ENCODE measurements around the gene RGR.
"Not testable (repeated sequence)": the region's sequence is repeated elsewhere in the genome, so short reads cannot be mapped to it uniquely, and the experiment has no call there.

Gene RGR

DNA sequence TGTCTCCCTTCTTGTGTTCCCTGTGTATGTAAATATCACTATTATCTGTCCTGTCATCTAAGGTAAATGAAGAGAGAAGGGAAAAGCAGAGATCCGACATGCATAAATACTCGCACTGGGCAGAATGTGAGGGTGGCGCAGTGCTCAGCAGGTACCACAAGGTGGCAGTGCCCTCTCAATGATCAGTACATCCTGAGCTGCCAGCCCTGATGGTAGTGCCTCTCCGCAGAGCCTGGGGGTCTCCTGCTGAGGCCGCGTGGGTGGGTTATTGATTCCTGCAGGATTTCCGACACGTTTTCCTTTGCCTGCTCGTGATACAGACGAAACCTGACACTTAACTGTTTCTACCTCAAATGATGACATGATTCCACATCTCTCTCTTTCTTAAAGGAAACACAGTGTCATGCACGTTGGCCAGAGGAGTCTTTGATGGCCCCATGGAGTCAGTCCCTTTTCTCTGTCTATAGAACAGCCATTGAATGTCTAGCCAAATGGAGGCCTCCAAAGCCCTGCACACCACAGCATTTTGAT, 19.8 kb downstream of the RGR start:
- H3K4me1 ChIP-seq (ENCODE audit: control insufficient read depth, insufficient read depth, low read length): no peaks in the 10 kb centered on the region
- H3K9ac ChIP-seq (ENCODE audit: low read length): no peak overlapping the region
- peaks cover 7% of the 10 kb centered on the region for H3K27me3 ChIP-seq (ENCODE audit: control insufficient read depth, insufficient read depth, low read length)
- H3K4me3 ChIP-seq (ENCODE audit: low read length): no peak overlapping the region
- no peaks in the 10 kb centered on the region for H3K36me3 ChIP-seq (ENCODE audit: control insufficient read depth, insufficient read depth, low read length)
- no peaks in the 10 kb centered on the region for H3K9me3 ChIP-seq (ENCODE audit: control insufficient read depth, low read length)

DNA sequence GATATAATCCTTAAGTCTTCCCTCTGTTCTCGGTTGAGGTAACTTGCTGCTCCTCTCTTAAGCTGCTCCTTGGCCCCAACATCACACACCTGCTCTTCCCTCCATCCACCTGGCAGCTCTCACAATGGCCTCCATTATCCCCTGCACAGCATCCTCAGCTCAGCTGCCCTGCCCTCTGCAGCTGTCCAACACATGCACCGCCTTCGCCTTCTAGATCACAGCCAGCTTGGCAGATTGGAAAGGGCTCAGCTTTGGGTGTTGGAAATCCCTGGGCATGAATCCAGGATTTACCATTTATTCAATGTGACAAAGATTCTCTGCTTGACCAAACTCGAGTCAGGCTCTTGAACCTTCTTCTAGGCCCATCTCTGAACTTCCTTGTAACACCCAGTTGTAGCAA, 20.6 kb downstream of the RGR start:
- peaks cover 7% of the 10 kb centered on the region for H3K27me3 ChIP-seq (ENCODE audit: control insufficient read depth, insufficient read depth, low read length)

DNA sequence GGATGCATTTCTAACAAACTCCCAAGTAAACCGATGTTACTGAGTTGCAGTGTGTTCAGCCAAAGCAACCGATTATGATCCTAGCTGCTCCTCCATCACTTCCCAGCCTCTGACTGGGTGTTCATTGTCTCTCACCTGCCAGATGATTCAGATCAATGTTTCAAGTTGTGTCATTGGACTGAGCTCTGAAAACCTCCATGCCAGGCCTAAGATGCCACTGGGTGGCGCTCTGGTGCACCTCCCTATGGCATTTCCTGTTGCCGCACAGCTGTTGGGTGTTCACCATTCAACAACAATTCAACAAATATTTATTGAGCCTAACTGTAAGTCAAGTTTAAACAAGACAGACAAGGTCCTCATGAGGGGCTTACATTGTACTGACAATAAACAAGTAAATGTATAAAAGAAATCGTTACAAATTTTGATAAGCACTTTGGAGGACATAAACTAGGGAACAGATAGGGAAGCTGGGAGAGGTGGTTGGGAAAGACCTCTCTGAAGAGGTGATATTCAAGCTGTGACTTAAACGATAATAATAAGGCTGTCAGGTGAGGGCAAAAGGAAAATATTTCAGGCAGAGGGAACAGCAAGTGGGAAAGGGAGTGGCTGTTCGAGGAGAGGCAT, 22.8 kb downstream of the RGR start:
- Histone ChIP-seq H3K9me3 (ENCODE audit: control insufficient read depth, low read length) (no peaks in the 10 kb centered on the region), H3K4me1 (ENCODE audit: control insufficient read depth, insufficient read depth, low read length) (no peaks in the 10 kb centered on the region), H3K4me3 (ENCODE audit: low read length) (no peak overlapping the region), H3K27me3 (ENCODE audit: control insufficient read depth, insufficient read depth, low read length) (peaks cover 7% of the 10 kb centered on the region), H3K36me3 (ENCODE audit: control insufficient read depth, insufficient read depth, low read length) (no peaks in the 10 kb centered on the region), H3K9ac (ENCODE audit: low read length) (no peak overlapping the region)

More for the DNA sequence above, 20.6 kb downstream of the RGR start:
- Histone ChIP-seq H3K9me3 (ENCODE audit: control insufficient read depth, low read length) (no peaks in the 10 kb centered on the region), H3K4me1 (ENCODE audit: control insufficient read depth, insufficient read depth, low read length) (no peaks in the 10 kb centered on the region), H3K9ac (ENCODE audit: low read length) (no peak overlapping the region), H3K4me3 (ENCODE audit: low read length) (no peak overlapping the region), H3K36me3 (ENCODE audit: control insufficient read depth, insufficient read depth, low read length) (no peaks in the 10 kb centered on the region)

DNA sequence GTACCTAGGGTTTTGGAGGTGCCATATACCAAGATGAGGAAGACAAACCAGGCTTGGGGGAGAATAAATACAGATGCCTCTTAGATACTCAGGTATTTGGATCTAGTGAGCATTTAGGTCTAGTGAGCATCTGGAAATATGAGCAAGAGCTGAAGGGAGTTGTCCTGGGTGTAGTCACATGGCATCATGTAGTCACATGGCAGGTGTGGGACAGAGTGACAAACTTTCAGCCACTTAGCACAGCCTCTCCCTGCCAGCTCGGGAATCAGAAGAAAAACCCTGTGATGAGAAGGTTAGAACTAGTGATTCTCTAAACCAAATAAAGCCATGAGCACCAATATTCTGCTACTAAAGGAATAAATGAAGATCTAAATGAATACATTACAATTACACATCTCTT, 24.3 kb downstream of the RGR start:
- H3K4me1 ChIP-seq (ENCODE audit: control insufficient read depth, insufficient read depth, low read length): no peaks in the 10 kb centered on the region
- no peak overlapping the region for H3K4me3 ChIP-seq (ENCODE audit: low read length)
- H3K36me3 ChIP-seq (ENCODE audit: control insufficient read depth, insufficient read depth, low read length): no peaks in the 10 kb centered on the region
- H3K9ac ChIP-seq (ENCODE audit: low read length): no peak overlapping the region
- H3K9me3 ChIP-seq (ENCODE audit: control insufficient read depth, low read length): no peaks in the 10 kb centered on the region
- H3K27me3 ChIP-seq (ENCODE audit: control insufficient read depth, insufficient read depth, low read length): no peaks in the 10 kb centered on the region

DNA sequence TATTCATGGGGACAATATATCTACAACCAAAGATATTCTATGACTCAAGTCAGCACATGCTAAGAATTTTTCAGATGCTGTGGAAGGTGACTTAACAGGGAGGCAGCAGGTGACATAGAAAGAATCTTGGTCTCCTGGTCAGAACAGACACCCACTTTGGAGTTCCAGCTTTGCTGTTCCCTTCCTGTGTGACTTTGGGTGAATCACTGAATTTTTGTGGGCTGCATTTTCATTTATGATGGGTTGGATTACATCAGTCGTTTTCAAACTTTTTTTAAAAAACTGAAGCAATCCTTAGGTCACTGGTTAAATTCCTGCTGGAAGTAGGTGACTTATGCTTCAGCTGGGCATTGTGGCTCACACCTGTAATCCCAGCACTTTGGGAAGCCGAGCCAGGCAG, 24.9 kb downstream of the RGR start:
- H3K9ac ChIP-seq (ENCODE audit: low read length): no peak overlapping the region
- no peaks in the 10 kb centered on the region for H3K36me3 ChIP-seq (ENCODE audit: control insufficient read depth, insufficient read depth, low read length)
- H3K4me3 ChIP-seq (ENCODE audit: low read length): no peak overlapping the region
- H3K27me3 ChIP-seq (ENCODE audit: control insufficient read depth, insufficient read depth, low read length): no peaks in the 10 kb centered on the region
- H3K4me1 ChIP-seq (ENCODE audit: control insufficient read depth, insufficient read depth, low read length): no peaks in the 10 kb centered on the region
- no peaks in the 10 kb centered on the region for H3K9me3 ChIP-seq (ENCODE audit: control insufficient read depth, low read length)

DNA sequence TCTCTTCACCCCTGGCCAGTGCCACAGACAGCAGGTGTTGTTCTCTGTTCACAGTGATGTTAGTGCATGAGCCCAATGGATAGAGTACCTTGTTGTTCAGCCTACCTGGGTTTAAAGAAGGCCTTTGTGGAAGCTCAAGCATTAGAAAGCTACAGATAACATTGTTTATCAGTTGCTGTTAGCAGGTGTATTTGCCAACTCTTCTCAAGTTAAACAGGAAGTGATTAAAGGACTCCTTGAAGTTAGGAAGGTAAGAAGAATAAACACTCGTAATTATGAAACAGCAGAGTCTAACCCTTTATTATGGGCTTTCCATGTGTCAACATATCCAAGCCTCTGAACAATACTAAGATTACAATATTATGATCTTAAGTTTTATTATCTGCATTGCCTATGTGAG, 25.9 kb downstream of the RGR start:
- no peaks in the 10 kb centered on the region for H3K9me3 ChIP-seq (ENCODE audit: control insufficient read depth, low read length)
- H3K27me3 ChIP-seq (ENCODE audit: control insufficient read depth, insufficient read depth, low read length): no peaks in the 10 kb centered on the region
- H3K4me1 ChIP-seq (ENCODE audit: control insufficient read depth, insufficient read depth, low read length): no peaks in the 10 kb centered on the region
- H3K4me3 ChIP-seq (ENCODE audit: low read length): no peak overlapping the region
- H3K36me3 ChIP-seq (ENCODE audit: control insufficient read depth, insufficient read depth, low read length): no peaks in the 10 kb centered on the region
- no peak overlapping the region for H3K9ac ChIP-seq (ENCODE audit: low read length)

DNA sequence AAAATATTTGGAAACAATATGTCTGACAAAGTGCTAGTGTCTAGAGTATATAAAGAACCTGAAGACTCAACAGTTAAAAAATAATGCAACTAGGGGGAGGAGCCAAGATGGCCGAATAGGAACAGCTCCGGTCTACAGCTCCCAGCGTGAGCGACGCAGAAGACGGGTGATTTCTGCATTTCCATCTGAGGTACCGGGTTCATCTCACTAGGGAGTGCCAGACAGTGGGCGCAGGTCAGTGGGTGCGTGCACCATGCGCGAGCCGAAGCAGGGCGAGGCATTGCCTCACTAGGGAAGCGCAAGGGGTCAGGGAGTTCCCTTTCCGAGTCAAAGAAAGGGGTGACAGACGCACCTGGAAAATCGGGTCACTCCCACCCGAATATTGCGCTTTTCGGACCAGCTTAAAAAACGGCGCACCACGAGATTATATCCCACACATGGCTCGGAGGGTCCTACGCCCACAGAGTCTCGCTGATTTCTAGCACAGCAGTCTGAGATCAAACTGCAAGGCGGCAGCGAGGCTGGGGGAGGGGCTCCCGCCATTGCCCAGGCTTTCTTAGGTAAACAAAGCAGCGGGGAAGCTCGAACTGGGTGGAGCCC, 35.1 kb downstream of the RGR start:
- not testable (repeated sequence) for H3K4me1 ChIP-seq (ENCODE audit: control insufficient read depth, insufficient read depth, low read length); H3K9ac ChIP-seq (ENCODE audit: low read length); H3K36me3 ChIP-seq (ENCODE audit: control insufficient read depth, insufficient read depth, low read length); H3K27me3 ChIP-seq (ENCODE audit: control insufficient read depth, insufficient read depth, low read length); H3K4me3 ChIP-seq (ENCODE audit: low read length); H3K9me3 ChIP-seq (ENCODE audit: control insufficient read depth, low read length)

DNA sequence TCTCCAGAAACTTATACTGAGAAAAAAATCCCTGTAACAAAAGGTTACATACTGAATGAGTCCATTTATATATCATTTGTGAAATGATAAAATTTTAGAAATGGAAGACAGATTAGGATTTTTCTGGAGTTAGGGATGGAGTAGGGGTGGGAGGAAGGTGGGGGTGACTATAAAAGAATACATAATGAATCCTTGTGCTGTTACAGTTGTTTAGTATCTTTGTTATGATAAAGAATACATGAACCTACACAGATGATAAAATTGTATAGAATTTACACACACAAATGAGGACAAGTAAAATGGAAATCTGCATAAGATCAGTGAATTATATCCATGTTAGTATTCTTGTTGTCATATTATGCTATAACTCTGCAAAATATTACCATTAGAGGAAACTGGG, 41.8 kb downstream of the RGR start:
- Histone ChIP-seq H3K4me3 (ENCODE audit: low read length) (no peak overlapping the region), H3K36me3 (ENCODE audit: control insufficient read depth, insufficient read depth, low read length) (no peaks in the 10 kb centered on the region), H3K4me1 (ENCODE audit: control insufficient read depth, insufficient read depth, low read length) (no peaks in the 10 kb centered on the region), H3K27me3 (ENCODE audit: control insufficient read depth, insufficient read depth, low read length) (peaks cover 3% of the 10 kb centered on the region), H3K9ac (ENCODE audit: low read length) (no peak overlapping the region), H3K9me3 (ENCODE audit: control insufficient read depth, low read length) (no peaks in the 10 kb centered on the region)

DNA sequence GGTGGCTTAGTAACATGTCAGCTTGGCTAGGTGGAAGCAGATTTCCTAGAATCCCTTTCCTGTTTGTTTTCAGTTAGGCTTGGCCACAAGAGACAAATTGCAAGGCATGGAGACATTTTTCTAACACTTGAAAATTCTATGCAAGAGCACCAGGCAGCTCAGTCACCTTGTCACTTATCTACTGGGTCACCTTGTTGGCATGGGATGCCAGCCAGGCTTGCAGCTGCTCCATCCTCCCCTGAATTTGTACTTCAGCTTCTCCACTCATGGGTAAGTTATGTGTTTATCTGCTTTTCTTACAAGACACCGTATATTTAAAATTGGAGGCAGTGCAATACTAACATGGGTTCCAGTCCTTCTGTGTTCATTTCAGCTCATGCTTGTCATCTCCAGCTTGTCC, 43.3 kb downstream of the RGR start:
- Histone ChIP-seq H3K9me3 (ENCODE audit: control insufficient read depth, low read length) (no peaks in the 10 kb centered on the region), H3K4me1 (ENCODE audit: control insufficient read depth, insufficient read depth, low read length) (no peaks in the 10 kb centered on the region), H3K4me3 (ENCODE audit: low read length) (no peak overlapping the region), H3K9ac (ENCODE audit: low read length) (no peak overlapping the region), H3K36me3 (ENCODE audit: control insufficient read depth, insufficient read depth, low read length) (no peaks in the 10 kb centered on the region), H3K27me3 (ENCODE audit: control insufficient read depth, insufficient read depth, low read length) (peaks cover 3% of the 10 kb centered on the region)

DNA sequence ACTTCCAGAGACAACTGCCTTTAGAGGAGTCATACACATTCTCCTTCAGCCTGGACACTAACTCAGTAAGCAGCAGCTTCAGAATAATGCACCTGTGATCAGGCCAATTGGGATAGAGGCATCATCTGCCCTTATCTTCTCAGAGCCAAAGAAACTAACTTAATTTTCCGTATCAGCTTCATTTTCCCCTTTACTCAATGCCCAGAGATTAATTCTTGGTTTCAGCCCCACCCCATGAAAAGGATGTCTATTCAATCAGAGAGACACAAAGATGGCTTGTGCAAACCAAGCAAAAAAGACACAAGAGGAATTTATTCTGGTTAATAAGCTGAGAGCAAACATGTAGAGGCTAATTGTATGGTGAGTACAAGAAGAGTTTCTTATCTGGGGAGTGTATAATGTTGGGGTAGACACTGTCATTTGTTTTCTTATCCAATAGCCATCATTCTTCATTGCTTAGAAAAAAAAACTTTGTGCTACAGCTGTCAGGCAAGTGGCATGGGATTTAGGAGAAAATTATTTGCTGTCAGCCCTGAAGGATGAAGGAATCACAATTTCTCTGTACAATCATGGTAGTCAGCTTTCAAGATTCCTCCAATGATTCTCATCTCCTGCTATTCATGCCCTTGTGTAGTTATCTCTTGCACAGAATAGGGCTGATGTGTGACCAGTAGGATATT, 44.8 kb downstream of the RGR start:
- no peak overlapping the region for H3K4me3 ChIP-seq (ENCODE audit: low read length)
- no peaks in the 10 kb centered on the region for H3K36me3 ChIP-seq (ENCODE audit: control insufficient read depth, insufficient read depth, low read length)
- H3K9me3 ChIP-seq (ENCODE audit: control insufficient read depth, low read length): no peaks in the 10 kb centered on the region
- peaks cover 3% of the 10 kb centered on the region for H3K27me3 ChIP-seq (ENCODE audit: control insufficient read depth, insufficient read depth, low read length)
- no peak overlapping the region for H3K9ac ChIP-seq (ENCODE audit: low read length)
- H3K4me1 ChIP-seq (ENCODE audit: control insufficient read depth, insufficient read depth, low read length): no peaks in the 10 kb centered on the region

DNA sequence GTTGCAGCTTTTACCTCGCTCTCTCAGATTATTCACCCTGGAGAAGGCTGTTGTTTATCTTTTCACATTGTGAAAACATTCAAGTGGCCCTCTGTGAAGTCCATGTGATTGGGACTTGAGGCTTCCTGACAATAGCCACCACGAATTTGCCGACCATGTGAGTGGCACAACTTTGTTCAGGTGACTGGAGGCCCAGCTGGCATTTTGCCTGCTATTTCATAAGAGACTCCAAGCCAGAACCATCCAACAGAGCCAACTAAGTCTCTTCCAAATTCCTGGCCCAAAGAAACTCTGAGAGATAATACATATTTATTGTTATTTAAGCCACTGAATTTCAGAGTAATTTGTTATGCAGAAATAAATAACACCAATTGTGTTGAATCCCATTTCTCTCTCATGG, 45.4 kb downstream of the RGR start:
- Histone ChIP-seq H3K36me3 (ENCODE audit: control insufficient read depth, insufficient read depth, low read length) (no peaks in the 10 kb centered on the region), H3K27me3 (ENCODE audit: control insufficient read depth, insufficient read depth, low read length) (peaks cover 3% of the 10 kb centered on the region), H3K4me3 (ENCODE audit: low read length) (no peak overlapping the region)

DNA sequence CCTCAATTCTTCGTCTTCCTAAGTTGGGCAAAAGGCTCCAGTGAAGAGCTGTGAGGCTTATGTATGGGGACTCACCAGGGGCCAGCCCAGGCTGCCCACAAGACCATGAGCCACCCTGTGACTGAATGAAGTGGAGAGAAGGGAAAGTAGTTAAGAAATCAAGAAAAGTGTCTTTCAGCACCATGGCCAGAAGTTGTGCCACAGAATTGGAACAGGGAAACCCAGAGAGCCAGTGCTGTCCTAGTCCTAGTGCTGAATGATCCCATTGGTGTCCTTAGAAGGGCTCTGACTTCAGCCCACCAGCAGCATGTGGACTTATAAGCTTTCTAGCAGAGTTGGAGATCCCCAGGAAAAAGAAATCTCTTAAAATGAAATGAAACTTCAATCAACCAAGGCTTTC, 46.5 kb downstream of the RGR start:
- H3K4me1 ChIP-seq (ENCODE audit: control insufficient read depth, insufficient read depth, low read length): no peaks in the 10 kb centered on the region

More for the DNA sequence above, 45.4 kb downstream of the RGR start:
- H3K4me1 ChIP-seq (ENCODE audit: control insufficient read depth, insufficient read depth, low read length): no peaks in the 10 kb centered on the region
- H3K9me3 ChIP-seq (ENCODE audit: control insufficient read depth, low read length): no peaks in the 10 kb centered on the region
- H3K9ac ChIP-seq (ENCODE audit: low read length): no peak overlapping the region

More for the DNA sequence above, 46.5 kb downstream of the RGR start:
- H3K27me3 ChIP-seq (ENCODE audit: control insufficient read depth, insufficient read depth, low read length): peaks cover 3% of the 10 kb centered on the region
- H3K4me3 ChIP-seq (ENCODE audit: low read length): no peak overlapping the region
- no peaks in the 10 kb centered on the region for H3K36me3 ChIP-seq (ENCODE audit: control insufficient read depth, insufficient read depth, low read length)
- H3K9me3 ChIP-seq (ENCODE audit: control insufficient read depth, low read length): no peaks in the 10 kb centered on the region
- no peak overlapping the region for H3K9ac ChIP-seq (ENCODE audit: low read length)

Measured in mucosa of stomach (tissue), 1 donor.